ENCODE measurements around the gene TLCD2.

Gene TLCD2

GRCh38 chr17:1716076-1716911, 6.1 kb upstream of the TLCD2 start:
- Mint-ChIP-seq H3K36me3 (ENCODE audit: low read depth) (no peaks in the 10 kb centered on the region), H3K27me3 (ENCODE audit: low read depth, poor library complexity) (peaks cover 10% of the 10 kb centered on the region), H3K4me1 (peaks cover 73% of the 10 kb centered on the region), H3K27ac (peak overlapping the region; percentile 100), H3K9me3 (no peaks in the 10 kb centered on the region), H3K4me3 (peak overlapping the region; percentile 92)
- TF ChIP-seq CTCF (IDR thresholded peaks at IDR 0.05), result no peak
- DNase-seq, result peak; percentile 100

GRCh38 chr17:1715803-1716075, 5.6 kb upstream of the TLCD2 start:
- no peak for DNase-seq
- peaks cover 15% of the 10 kb centered on the region for H3K27me3 Mint-ChIP-seq (ENCODE audit: low read depth, poor library complexity)
- peak overlapping the region; percentile 75 for H3K27ac Mint-ChIP-seq
- H3K4me3 Mint-ChIP-seq, result peak overlapping the region; percentile 83
- no peaks in the 10 kb centered on the region for H3K9me3 Mint-ChIP-seq
- peaks cover 77% of the 10 kb centered on the region for H3K4me1 Mint-ChIP-seq
- H3K36me3 Mint-ChIP-seq (ENCODE audit: low read depth), result no peaks in the 10 kb centered on the region
- TF ChIP-seq CTCF (IDR thresholded peaks at IDR 0.05), result no peak

GRCh38 chr17:1714980-1715802, 5.0 kb upstream of the TLCD2 start:
- H3K4me1 Mint-ChIP-seq, result peaks cover 76% of the 10 kb centered on the region
- H3K27ac Mint-ChIP-seq, result peak overlapping the region; percentile 83
- peak overlapping the region; percentile 80 for H3K4me3 Mint-ChIP-seq
- no peaks in the 10 kb centered on the region for H3K36me3 Mint-ChIP-seq (ENCODE audit: low read depth)
- DNase-seq, result peak; percentile 56
- H3K9me3 Mint-ChIP-seq, result no peaks in the 10 kb centered on the region
- no peak for TF ChIP-seq CTCF (IDR thresholded peaks at IDR 0.05)
- peaks cover 17% of the 10 kb centered on the region for H3K27me3 Mint-ChIP-seq (ENCODE audit: low read depth, poor library complexity)

GRCh38 chr17:1714427-1714979, 4.3 kb upstream of the TLCD2 start:
- Mint-ChIP-seq H3K27me3 (ENCODE audit: low read depth, poor library complexity) (peaks cover 17% of the 10 kb centered on the region), H3K36me3 (ENCODE audit: low read depth) (no peaks in the 10 kb centered on the region), H3K4me3 (peak overlapping the region; percentile 80), H3K4me1 (peaks cover 72% of the 10 kb centered on the region), H3K9me3 (no peaks in the 10 kb centered on the region), H3K27ac (peak overlapping the region; percentile 88)
- TF ChIP-seq CTCF (IDR thresholded peaks at IDR 0.05), result no peak
- peak; percentile 98 for DNase-seq

GRCh38 chr17:1713878-1714426, 3.8 kb upstream of the TLCD2 start:
- Mint-ChIP-seq H3K36me3 (ENCODE audit: low read depth) (no peaks in the 10 kb centered on the region), H3K9me3 (no peaks in the 10 kb centered on the region), H3K27me3 (ENCODE audit: low read depth, poor library complexity) (peaks cover 21% of the 10 kb centered on the region), H3K4me3 (peak overlapping the region; percentile 80), H3K27ac (peak overlapping the region; percentile 88), H3K4me1 (peaks cover 74% of the 10 kb centered on the region)
- peak; percentile 63 for DNase-seq
- peak; percentile 46 for TF ChIP-seq CTCF (IDR thresholded peaks at IDR 0.05)
